HEK293T (cell line): ENCODE results near the gene DCANP1.

Experiments used
- ARNT ChIP-seq: fragments of 450-650 bp; IDR thresholded peaks from 2 replicates; pipeline ENCODE4 v1.6.1; 2017; ENCODE audit warnings: mild to moderate bottlenecking
- L3MBTL2 ChIP-seq: fragments of 450-650 bp; conservative IDR thresholded peaks from 2 replicates; pipeline ENCODE4 v1.6.1; 2016; ENCODE audit warnings: mild to moderate bottlenecking
- NFRKB ChIP-seq: fragments of 450-650 bp; IDR thresholded peaks from 2 replicates; pipeline ENCODE4 v1.6.1; 2016; ENCODE audit warnings: mild to moderate bottlenecking, moderate library complexity
- SP1 ChIP-seq: fragments of 450-650 bp; IDR thresholded peaks from 2 replicates; pipeline ENCODE4 v1.6.1; 2017
- TARDBP ChIP-seq: fragments of 450-650 bp; IDR thresholded peaks from 2 replicates; pipeline ENCODE4 v1.6.1; 2016

DNA sequence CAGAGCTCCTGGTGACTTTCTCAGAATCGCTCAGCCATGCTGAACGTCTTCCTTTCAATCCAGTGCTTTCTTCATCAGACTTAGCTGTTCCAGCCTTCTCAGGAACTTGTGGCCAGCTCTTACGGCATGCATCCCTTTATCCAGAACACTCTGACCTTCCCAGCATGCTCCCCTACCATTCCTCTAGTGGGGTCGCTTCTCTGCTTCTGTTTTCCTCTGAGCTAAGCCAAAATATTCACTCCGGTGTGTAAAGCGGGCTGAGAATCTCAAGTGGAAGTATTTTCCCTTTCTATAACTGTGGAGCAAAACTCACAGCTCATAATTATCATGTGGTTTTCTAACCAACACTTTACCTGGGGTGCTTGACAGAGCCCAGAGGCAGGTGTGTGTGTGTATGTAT lies 6.2 kb downstream of the DCANP1 start:
- TF ChIP-seq ARNT = no peak
- no peak for TF ChIP-seq NFRKB
- TF ChIP-seq L3MBTL2 = no peak
- TF ChIP-seq TARDBP = no peak
- TF ChIP-seq SP1 = no peak
